DOHH2 (cell line): ENCODE data around the gene DUOX1.

Experiments
- EZH2phosphoT487 ChIP-seq: fragments of 200-600 bp; sonication (generic); IDR thresholded peaks from 2 replicates; pipeline ENCODE4 v1.6.1; 2017; ENCODE audit warnings: borderline replicate concordance, mild to moderate bottlenecking, antibody characterized with exemption, low read length, moderate library complexity, mixed read lengths
- TF ChIP-seq, protein P1 (sequence below): fragments of 200-600 bp; sonication (generic); IDR thresholded peaks from one replicate; pipeline ENCODE4 v1.5.1; 2014; ENCODE audit warnings: antibody characterized with exemption, mild to moderate bottlenecking, low read depth, low read length; ENCODE audit not compliant: poor library complexity, severe bottlenecking

DNA sequence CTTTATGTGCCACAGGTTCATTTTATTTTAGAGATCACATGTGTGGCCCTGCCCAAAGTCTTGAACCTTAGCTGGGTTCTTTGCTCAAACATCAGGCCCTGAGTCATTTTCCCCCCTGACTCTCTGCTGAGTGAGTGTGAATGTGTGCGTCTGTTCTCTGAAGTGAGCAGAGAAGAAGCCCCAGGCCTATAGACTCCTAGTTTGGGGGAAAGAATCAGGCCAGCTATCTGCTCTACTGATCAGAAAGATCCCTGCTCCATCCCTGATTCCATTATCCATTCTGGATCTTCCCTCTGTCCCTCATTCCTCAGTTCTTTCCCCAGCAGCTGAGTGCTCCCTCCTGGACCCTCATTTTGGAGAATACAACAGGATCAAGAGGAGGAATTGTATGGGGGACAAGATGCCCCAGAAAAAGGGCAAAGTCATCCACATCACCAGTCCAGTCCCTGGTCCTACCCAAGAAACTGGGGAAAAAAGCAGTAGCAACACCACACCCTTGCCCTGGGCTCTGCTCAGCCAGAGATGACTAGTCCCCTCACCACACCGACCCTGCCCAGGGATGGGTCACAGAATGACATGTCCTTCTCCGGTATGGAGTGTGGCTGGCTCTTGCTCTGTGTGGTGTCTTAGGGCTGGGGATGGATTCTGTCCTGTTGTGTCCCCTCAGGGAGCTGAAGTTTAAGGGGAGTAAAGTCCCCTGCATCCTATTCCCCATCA is 3.2 kb downstream of the DUOX1 start:
- TF ChIP-seq, protein P1, sequence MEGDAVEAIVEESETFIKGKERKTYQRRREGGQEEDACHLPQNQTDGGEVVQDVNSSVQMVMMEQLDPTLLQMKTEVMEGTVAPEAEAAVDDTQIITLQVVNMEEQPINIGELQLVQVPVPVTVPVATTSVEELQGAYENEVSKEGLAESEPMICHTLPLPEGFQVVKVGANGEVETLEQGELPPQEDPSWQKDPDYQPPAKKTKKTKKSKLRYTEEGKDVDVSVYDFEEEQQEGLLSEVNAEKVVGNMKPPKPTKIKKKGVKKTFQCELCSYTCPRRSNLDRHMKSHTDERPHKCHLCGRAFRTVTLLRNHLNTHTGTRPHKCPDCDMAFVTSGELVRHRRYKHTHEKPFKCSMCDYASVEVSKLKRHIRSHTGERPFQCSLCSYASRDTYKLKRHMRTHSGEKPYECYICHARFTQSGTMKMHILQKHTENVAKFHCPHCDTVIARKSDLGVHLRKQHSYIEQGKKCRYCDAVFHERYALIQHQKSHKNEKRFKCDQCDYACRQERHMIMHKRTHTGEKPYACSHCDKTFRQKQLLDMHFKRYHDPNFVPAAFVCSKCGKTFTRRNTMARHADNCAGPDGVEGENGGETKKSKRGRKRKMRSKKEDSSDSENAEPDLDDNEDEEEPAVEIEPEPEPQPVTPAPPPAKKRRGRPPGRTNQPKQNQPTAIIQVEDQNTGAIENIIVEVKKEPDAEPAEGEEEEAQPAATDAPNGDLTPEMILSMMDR = no peak
- TF ChIP-seq EZH2phosphoT487 = no peak
